Vagina (tissue), 2 donors: Measurements from ENCODE around the gene PROX1. TPM values are rescaled to one million over a fixed set of nuclear protein-coding genes. Genes with fewer than 3 reads are reported as not detected.

Experiments
- DNase-seq, 2 donors: peaks; one replicate each; pipeline ENCODE4 v3.0.0-alpha.2; 2017; ENCODE audit errors: extremely low spot score in 2 of 2
- H3K27ac ChIP-seq: fragments of 200-600 bp; sonication (generic); one replicate; pipeline ENCODE4 v1.5.1; 2019
- H3K27me3 ChIP-seq: fragments of 200-600 bp; sonication (generic); one replicate; pipeline ENCODE4 v1.5.1; 2019
- H3K36me3 ChIP-seq, 2 donors: fragments of 200-600 bp; sonication (generic); one replicate each; pipeline ENCODE4 v1.5.1; 2017 to 2019
- H3K4me1 ChIP-seq: fragments of 200-600 bp; sonication (generic); one replicate; pipeline ENCODE4 v1.5.1; 2019
- H3K4me3 ChIP-seq, 2 donors: fragments of 200-600 bp; sonication (generic); 1 replicate in 1 of 2; 2 replicates in 1 of 2; pipeline ENCODE4 v1.5.1; 2016 to 2019
- H3K9me3 ChIP-seq: fragments of 200-600 bp; sonication (generic); one replicate; pipeline ENCODE4 v1.5.1; 2019
- POLR2A ChIP-seq, 2 donors: fragments of 450-650 bp; IDR thresholded peaks; one replicate each; pipeline ENCODE4 v1.6.1; 2017; ENCODE audit warnings: antibody characterized with exemption in 2 of 2, mild to moderate bottlenecking in 2 of 2, moderate library complexity in 2 of 2
- POLR2AphosphoS5 ChIP-seq, 2 donors: sonication (generic); formaldehyde crosslinking; IDR thresholded peaks; one replicate each; pipeline ENCODE4 v1.9.0; 2017; ENCODE audit warnings: antibody characterized with exemption in 2 of 2, mild to moderate bottlenecking in 2 of 2, low read depth in 1 of 2; ENCODE audit not compliant: insufficient read depth in 1 of 2
- intact Hi-C: fragments of 100-400 bp; cut with DNase I; formaldehyde crosslinking; loops from one replicate; pipeline ENCODE4 v1.15.1; 2023
- total RNA-seq: library from RNA; depleted of rRNA; stranded (reverse); fragments of >200 nt; gene quantifications from one replicate; pipeline ENCODE4 v1.2.3, GENCODE V29; 2016
- TF ChIP-seq, protein P1 (sequence below), 3 experiments: fragments of 450-650 bp in 2 of 3; fragments of 200-600 bp in 1 of 3; sonication (generic) in 1 of 3; IDR thresholded peaks; one replicate each; pipeline ENCODE4 v1.5.1; 2017 to 2019; ENCODE audit warnings: antibody characterized with exemption in 3 of 3, mild to moderate bottlenecking in 2 of 3, moderate library complexity in 2 of 3

The PROX1 gene
- total RNA-seq, 1 donor from 2014 or later: 4.7 TPM

DNA sequence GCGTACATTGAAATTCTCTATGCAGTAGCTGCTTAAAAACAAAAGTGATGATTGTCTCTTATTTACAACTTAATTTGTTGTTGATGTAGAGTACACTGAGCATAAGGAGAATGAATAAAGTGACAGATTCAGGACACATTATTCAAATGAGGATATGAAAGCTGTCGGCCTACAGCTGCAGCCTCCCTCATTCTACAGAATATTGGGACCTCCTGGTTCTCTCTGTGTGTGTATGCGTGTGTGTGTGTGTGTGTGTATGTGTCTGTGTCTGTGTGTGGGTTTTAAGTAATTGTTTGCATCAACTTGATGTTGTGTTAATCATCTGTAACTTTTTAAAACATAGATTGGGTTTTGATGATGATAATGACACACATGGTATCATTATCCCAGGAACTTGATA lies 17.9 kb downstream of the PROX1 start:
- Histone ChIP-seq H3K27me3 (no peaks in the 10 kb centered on the region), H3K36me3 (no peaks in the 10 kb centered on the region), H3K4me3 (no peak overlapping the region), H3K9me3 (no peaks in the 10 kb centered on the region), H3K27ac (no peak overlapping the region), H3K4me1 (no peaks in the 10 kb centered on the region)
- DNase-seq: no peak
- TF ChIP-seq POLR2AphosphoS5 (IDR thresholded peaks at IDR 0.05; ENCODE audit: insufficient read depth in 1 of 2, low read depth in 1 of 2) (no peak), POLR2A (IDR thresholded peaks at IDR 0.05) (no peak)
- TF ChIP-seq, protein P1, sequence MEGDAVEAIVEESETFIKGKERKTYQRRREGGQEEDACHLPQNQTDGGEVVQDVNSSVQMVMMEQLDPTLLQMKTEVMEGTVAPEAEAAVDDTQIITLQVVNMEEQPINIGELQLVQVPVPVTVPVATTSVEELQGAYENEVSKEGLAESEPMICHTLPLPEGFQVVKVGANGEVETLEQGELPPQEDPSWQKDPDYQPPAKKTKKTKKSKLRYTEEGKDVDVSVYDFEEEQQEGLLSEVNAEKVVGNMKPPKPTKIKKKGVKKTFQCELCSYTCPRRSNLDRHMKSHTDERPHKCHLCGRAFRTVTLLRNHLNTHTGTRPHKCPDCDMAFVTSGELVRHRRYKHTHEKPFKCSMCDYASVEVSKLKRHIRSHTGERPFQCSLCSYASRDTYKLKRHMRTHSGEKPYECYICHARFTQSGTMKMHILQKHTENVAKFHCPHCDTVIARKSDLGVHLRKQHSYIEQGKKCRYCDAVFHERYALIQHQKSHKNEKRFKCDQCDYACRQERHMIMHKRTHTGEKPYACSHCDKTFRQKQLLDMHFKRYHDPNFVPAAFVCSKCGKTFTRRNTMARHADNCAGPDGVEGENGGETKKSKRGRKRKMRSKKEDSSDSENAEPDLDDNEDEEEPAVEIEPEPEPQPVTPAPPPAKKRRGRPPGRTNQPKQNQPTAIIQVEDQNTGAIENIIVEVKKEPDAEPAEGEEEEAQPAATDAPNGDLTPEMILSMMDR (IDR thresholded peaks at IDR 0.05): no peak
- intact Hi-C loops: no loop called here

GRCh38 chr1:214006845-214007244 lies 19.1 kb downstream of the PROX1 start:
- no peak overlapping the region for H3K27ac ChIP-seq
- no peak overlapping the region for H3K4me3 ChIP-seq
- H3K27me3 ChIP-seq: no peaks in the 10 kb centered on the region
- H3K4me1 ChIP-seq: no peaks in the 10 kb centered on the region
- DNase-seq: no peak
- no peaks in the 10 kb centered on the region for H3K9me3 ChIP-seq
- intact Hi-C loops: no loop called here
- H3K36me3 ChIP-seq: no peaks in the 10 kb centered on the region
- TF ChIP-seq, protein P1 (IDR thresholded peaks at IDR 0.05): no peak
- TF ChIP-seq POLR2A (IDR thresholded peaks at IDR 0.05) (no peak), POLR2AphosphoS5 (IDR thresholded peaks at IDR 0.05; ENCODE audit: insufficient read depth in 1 of 2, low read depth in 1 of 2) (no peak)

DNA sequence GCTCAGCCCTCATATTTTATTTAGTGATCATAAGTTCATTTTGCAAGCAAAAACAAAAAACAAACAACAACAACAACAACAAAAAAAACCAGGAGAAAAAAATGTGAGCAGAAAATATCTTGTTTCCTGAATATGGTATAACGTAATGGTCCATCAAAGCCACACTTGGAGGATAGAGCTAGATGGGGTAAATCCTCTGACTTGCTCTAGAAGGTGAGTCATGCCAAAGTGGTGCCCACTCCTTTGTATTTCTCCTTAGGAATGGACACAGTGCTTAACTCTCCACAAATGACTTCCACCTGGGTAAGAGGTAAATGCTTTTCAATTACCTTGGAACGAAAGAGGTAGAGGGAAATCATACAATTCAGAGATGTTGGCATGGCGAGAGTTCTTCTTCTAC lies 20.6 kb downstream of the PROX1 start:
- TF ChIP-seq POLR2AphosphoS5 (IDR thresholded peaks at IDR 0.05; ENCODE audit: insufficient read depth in 1 of 2, low read depth in 1 of 2) (no peak), POLR2A (IDR thresholded peaks at IDR 0.05) (no peak)
- TF ChIP-seq, protein P1 (IDR thresholded peaks at IDR 0.05): no peak
- no peak for DNase-seq

GRCh38 chr1:214008791-214009422 lies 21.1 kb downstream of the PROX1 start:
- no peak for DNase-seq
- Histone ChIP-seq H3K9me3 (no peaks in the 10 kb centered on the region), H3K4me3 (no peak overlapping the region), H3K36me3 (no peaks in the 10 kb centered on the region), H3K27me3 (no peaks in the 10 kb centered on the region), H3K27ac (no peak overlapping the region), H3K4me1 (no peaks in the 10 kb centered on the region)
- intact Hi-C loops: no loop called here
- TF ChIP-seq POLR2A (IDR thresholded peaks at IDR 0.05) (no peak), POLR2AphosphoS5 (IDR thresholded peaks at IDR 0.05; ENCODE audit: insufficient read depth in 1 of 2, low read depth in 1 of 2) (no peak)
- TF ChIP-seq, protein P1 (IDR thresholded peaks at IDR 0.05): no peak

More for the DNA sequence above, 20.6 kb downstream of the PROX1 start:
- intact Hi-C loops: no loop called here
- Histone ChIP-seq H3K36me3 (no peaks in the 10 kb centered on the region), H3K4me1 (no peaks in the 10 kb centered on the region), H3K27ac (no peak overlapping the region), H3K27me3 (no peaks in the 10 kb centered on the region), H3K4me3 (no peak overlapping the region), H3K9me3 (no peaks in the 10 kb centered on the region)

- H3K4me3 ChIP-seq: no peak overlapping the region
Measured at GRCh38 chr1:214009423-214010196, 21.8 kb downstream of the PROX1 start.

More at GRCh38 chr1:214009423-214010196, 21.8 kb downstream of the PROX1 start:
- no peaks in the 10 kb centered on the region for H3K36me3 ChIP-seq
- no peak overlapping the region for H3K27ac ChIP-seq
- no peaks in the 10 kb centered on the region for H3K27me3 ChIP-seq
- intact Hi-C loops: no loop called here
- H3K4me1 ChIP-seq: no peaks in the 10 kb centered on the region
- DNase-seq: no peak
- no peaks in the 10 kb centered on the region for H3K9me3 ChIP-seq
- TF ChIP-seq, protein P1 (IDR thresholded peaks at IDR 0.05): no peak
- TF ChIP-seq POLR2AphosphoS5 (IDR thresholded peaks at IDR 0.05; ENCODE audit: insufficient read depth in 1 of 2, low read depth in 1 of 2) (no peak), POLR2A (IDR thresholded peaks at IDR 0.05) (no peak)
